ENCODE results near the gene XYLT1.

GRCh38 chr16:17451843-17452242, 18.9 kb downstream of the XYLT1 start:
- TF ChIP-seq CTCF (IDR thresholded peaks at IDR 0.05; ENCODE audit: low read depth, low read length, poor library complexity, severe bottlenecking) (no peak), EZH2phosphoT487 (IDR thresholded peaks at IDR 0.05; ENCODE audit: borderline replicate concordance, low read length) (no peak)

All from DOHH2 (cell line).